Measurements from ENCODE around the gene KIRREL1.

Gene KIRREL1

DNA sequence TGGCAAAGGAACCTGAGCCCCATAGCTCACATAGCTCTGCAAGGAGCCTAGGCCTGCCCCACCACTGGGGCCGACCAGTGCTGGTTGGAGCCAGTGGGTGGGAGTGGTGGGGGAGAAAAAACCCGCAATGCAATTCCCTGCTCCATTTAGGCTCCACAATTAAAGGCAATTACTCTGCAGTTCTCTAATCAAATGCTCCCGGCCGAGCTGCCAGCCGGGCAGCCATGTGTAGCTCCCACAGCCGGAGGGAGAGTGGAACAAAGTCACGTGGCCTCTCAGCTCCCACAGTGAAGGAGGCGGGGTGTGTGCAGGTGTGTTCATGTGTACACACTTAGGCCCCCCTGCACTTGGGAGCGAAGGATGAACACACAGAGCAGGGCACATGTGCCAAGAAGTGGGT, 81.6 kb downstream of the KIRREL1 start:
- DNase-seq (ENCODE audit: low spot score): no peak

DNA sequence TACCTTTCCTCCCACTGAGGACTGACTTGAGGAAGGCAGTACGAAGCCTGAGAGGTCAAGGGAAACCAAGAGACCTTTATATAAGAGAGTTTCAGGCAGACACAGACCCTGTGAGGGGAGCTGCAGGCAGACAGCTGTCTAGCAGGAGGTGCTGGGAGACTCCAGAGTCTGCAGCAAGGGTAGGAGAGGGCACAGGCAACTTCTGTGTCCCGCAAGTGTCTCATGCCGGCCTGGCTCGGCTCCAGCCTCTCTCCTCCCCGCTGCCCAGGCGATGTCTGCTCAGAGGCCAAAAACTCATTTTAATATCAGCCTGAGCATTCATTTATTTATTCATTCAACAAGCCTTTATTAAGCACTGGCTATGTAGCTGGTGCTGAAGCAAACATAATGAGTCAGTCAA, 83.0 kb downstream of the KIRREL1 start:
- no peak for DNase-seq (ENCODE audit: low spot score)

DNA sequence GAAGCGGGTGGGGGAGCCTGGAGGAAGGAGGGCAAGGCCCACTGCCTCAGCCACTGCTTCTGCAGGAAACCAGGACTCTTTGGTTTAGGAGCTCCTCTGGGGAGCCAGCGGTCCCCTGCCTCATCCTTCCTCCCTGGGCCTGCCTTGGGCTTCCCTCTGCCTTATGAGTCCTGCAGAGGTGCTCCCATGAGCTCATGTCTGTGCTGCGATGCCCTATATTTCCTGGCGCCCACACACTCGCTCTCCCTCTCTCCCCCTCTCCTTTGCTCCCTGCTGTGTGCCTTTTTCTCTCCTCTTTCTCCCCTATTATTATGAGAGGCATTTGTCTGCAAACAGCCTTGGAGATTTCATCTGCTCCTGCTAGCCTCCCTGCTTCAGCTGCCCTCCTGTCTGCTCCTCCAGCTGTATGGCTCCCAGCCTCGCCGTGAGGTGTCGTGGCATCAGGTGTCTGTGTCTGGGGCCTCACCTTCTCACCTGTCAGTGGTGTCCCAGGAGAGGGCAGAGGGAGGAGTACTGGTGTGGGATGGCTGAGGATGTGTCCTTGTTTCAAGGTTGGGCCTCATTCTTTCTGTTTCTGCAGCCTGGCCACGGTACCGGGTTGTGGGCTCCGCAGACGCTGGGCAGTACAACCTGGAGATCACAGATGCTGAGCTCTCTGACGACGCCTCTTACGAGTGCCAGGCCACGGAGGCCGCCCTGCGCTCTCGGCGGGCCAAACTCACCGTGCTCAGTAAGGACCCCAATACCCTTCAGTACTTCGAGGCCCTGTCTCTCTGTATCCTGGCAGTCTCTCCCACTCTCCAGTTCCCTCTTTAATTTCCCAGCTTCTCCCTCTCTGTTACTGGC, 84.2 kb downstream of the KIRREL1 start:
- DNase-seq (ENCODE audit: low spot score): no peak

DNA sequence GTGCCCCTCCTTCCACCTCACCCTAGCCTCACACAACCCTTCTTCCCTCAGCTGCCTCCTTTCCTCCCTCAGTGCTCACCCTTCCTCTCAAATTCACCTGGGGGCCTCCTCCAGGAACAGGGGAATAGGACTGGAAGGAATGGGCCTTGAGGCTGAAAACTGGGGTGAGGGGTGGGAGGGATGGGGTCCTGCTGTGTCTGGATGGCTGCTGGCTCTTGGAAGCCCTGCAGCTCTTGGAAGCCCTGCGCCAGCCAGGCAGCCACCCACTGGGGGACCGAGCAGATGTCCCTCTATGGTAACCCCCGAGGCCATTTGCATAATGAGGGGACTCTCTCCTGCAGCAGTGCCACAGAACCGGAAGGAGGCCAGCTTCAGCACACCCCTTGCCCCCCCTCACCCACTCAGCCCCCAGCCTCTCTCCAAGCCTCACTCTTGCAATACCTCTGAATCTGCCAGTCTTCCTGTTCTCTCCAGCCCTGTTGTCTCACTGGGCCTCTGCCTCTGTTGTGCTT, 85.2 kb downstream of the KIRREL1 start:
- DNase-seq (ENCODE audit: low spot score): no peak

DNA sequence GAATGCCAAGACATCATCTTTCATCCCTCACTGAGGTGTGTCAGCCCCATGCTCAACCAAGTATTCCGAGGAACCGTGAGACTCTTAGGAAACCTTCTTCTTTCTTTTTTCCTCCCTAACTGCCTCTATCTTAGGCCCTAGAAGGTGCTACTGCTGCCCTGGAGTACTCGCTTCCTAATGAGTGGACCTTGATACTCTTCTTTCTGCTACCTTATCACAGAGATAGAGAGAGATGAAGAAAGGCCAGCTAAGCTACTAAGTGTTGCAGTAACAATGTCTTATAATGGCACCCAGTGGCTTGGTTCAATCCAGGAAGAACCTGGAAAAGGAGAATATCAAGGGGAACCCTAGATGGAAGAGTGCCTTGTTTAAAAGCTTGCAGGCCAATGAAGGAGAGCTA, 86.6 kb downstream of the KIRREL1 start:
- DNase-seq (ENCODE audit: low spot score): no peak

DNA sequence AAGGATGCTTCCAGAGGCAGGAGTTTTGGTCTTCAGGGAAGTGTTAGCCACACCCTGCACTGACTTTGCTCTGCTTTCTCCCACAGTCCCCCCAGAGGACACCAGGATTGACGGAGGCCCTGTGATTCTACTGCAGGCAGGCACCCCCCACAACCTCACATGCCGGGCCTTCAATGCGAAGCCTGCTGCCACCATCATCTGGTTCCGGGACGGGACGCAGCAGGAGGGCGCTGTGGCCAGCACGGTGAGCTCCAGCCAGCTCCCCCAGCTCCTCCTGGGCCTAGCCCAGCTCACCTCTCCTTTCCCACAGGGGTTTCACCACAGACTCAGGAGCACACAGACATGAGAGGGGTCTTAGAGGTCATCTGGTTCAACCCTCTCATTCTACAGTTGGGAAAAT, 90.9 kb downstream of the KIRREL1 start:
- no peak for DNase-seq (ENCODE audit: low spot score)

DNA sequence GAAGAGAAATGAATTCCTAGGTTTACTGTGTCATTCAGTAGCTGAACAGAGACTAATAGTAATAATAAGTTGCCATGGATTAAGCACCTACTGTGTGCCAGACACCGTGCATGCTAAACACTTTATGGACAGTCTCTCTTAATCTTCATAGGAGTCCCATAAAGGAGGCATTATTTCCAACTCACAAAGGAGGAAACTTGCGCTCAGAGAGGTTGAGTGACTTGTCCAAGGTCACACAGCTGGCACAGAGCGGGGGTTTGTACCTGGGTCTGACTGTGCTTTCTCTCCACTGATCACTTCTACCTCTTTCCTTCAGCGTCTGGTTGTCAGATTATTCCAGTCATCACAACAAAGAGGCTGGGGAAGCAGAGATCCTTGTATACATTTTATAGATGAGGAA, 91.3 kb downstream of the KIRREL1 start:
- DNase-seq (ENCODE audit: low spot score): no peak

DNA sequence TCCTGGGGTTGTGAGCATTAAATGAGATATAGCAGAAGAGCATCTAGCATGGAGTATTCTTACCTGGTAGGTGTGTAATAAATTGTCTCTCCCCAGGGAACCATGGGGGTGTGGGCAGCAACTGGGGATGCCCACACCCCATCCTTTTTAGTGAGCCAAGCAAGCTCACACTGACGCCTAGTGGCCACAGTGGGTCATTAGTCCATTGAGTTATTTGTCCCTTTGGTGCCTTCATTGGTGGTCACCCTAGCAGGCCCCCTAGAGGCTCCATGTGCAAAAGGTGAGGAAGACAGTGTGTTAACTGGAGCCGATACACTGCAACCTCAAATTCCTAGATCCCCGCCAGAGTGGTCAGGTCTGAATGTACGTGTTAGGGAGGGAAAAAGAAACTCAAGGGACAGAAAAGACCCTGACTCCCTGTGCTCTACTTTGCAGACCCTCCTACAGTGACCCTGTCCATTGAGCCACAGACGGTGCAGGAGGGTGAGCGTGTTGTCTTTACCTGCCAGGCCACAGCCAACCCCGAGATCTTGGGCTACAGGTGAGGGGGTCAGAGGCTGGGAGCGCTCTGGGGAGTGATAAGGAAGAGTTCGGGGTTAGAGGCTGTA, 94.0 kb downstream of the KIRREL1 start:
- DNase-seq (ENCODE audit: low spot score): peak; percentile 54

DNA sequence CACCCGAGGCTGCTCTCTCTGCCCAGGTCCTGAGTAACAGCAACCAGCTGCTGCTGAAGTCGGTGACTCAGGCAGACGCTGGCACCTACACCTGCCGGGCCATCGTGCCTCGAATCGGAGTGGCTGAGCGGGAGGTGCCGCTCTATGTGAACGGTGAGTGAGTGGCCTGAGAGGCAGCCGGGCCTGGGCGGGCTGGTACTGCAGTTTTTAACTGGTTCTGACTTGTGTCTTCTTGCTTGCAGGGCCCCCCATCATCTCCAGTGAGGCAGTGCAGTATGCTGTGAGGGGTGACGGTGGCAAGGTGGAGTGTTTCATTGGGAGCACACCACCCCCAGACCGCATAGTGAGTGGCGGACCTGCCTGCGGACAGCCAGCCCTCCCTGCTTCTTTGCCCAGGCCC, 96.0 kb downstream of the KIRREL1 start:
- DNase-seq (ENCODE audit: low spot score): no peak

DNA sequence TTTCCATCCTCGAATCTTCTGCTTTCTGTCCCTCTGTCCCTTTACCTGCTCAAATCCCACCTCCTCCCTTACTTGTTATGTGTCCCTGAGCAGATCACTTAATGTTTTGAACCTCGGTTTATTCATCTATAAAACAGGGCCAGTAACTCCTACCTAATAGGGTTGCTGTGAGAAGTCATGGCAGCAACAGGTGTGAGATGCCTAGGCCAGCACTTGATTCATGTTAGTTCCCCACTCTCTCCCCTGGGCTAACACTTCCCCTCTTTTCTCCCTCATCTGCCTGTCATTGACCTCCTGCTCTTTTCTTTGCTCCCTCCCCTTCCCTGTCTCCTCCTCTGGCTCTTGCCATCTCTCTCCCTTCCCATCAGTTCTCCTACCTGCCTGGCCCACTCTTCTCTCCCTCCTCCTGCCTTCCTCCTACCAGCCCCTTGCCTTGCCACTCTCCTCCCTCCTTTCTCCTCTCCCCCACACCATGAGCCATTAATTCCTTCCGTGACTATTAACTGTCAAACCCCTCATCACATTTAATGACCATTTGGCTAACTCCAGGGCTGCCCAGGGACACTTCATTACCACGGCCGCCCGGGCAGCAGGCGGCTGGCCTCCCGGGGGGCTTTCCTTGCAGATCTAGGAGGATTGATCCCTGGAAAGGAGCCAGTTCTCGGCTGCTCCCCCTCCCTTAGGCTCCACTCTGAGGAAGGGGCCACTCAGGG, 96.6 kb downstream of the KIRREL1 start:
- DNase-seq (ENCODE audit: low spot score): no peak

DNA sequence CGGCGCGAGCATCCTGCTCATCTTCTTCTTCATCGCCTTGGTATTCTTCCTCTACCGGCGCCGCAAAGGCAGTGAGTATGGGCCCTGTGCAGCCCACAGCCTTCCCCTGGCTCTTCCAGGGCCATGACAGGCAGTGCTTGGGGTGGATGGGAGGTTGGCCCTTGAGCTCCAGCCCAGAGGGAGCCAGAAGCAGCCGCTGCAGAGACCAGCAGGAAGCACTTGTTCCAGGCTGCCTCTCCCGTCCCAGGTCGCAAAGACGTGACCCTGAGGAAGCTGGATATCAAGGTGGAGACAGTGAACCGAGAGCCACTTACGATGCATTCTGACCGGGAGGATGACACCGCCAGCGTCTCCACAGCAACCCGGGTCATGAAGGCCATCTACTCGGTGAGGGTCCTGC, 99.9 kb downstream of the KIRREL1 start:
- no peak for DNase-seq (ENCODE audit: low spot score)

DNA sequence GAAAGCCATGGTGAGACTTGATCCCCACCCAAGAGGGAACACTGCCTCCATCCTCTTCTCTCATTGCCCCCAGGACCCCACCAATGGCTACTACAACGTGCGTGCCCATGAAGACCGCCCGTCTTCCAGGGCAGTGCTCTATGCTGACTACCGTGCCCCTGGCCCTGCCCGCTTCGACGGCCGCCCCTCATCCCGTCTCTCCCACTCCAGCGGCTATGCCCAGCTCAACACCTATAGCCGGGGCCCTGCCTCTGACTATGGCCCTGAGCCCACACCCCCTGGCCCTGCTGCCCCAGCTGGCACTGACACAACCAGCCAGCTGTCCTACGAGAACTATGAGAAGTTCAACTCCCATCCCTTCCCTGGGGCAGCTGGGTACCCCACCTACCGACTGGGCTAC, 101.1 kb downstream of the KIRREL1 start:
- no peak for DNase-seq (ENCODE audit: low spot score)

DNA sequence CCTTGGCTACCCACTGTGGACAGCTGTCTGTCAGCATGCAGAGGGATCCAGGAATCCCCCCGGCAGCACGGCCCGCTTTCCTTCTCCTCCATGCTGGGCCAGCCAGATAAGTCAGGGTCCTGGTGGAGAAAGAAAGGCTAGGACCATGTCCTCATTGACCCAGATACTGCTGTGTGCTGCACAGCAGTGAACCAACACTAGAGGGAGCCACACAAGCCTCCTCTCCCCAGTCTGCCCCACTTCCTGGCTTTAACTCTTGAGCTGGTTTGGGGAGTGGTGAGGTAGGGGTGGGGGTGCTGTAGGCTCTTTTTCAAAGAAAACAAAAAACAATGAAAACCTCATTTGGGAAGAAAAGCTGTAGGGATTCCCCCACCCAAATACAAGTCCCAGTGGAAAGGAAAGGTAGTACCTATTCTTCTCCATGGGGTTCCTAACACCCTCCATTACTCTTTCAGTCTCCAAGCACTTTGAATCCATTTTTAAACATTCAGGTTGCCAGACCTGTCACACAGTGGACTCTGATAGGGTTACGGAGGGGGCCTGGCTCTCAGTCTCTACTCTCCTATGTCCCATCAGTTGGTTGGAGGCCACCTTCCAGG, 102.4 kb downstream of the KIRREL1 start:
- peak; percentile 15 for DNase-seq (ENCODE audit: low spot score)

DNA sequence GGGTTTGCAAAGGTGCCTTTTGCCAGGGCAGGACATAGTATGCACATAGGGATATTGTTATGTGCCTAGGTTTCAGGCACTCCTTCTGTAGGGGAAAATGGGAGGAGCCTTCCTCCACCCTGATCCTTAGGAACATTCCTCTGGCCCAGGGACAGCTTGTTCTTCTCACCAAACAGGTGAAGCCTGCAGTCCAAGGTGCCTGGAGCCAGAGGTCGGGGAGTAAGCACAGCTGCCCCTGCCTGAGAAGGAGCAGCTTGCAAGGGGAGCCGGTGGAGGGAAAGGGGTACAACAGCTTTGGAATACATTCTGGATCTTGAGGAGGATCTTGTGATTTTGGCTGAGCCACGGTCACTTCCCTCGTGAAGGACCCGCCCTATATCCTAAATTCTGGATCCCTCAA, 104.8 kb downstream of the KIRREL1 start:
- DNase-seq (ENCODE audit: low spot score): no peak

DNA sequence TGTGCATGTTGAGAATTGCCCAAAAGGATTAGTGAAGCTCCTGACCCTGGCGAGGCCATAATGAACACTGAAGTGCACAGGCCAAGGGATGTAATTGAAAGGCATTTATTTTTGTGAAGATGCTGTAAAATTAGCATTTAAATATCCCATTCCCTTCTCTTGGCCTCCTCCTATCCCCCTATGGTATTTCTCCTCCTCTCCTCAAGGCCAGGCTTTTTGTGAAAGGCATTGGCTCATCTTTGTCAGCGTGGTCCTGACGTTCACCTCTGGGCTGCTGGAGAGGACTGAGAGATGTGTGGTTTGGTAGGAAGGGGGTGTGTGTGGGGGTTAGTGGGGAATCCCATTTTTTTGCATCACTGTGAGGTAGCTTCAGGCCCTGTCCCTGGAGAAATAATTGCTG, 105.7 kb downstream of the KIRREL1 start:
- no peak for DNase-seq (ENCODE audit: low spot score)

DNA sequence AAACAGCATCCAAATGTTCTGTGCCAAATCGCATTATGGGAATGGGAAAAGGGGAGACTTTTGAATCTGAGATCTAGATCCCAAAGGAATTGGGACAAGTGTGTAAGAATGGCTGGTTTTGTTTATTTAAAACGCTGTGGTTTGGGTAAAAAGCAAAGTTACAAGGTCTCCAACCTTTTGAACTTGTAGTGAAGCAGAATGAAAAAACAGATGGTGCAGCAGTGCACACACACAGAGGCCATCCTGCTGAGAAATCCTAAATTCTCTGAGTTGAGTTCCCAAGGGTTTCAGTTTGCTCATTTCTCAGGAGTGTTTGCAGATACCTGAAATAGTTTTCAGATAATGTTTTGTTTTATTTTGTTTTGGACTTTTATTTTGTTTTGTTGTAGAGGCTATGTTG, 107.1 kb downstream of the KIRREL1 start:
- DNase-seq (ENCODE audit: low spot score): no peak

DNA sequence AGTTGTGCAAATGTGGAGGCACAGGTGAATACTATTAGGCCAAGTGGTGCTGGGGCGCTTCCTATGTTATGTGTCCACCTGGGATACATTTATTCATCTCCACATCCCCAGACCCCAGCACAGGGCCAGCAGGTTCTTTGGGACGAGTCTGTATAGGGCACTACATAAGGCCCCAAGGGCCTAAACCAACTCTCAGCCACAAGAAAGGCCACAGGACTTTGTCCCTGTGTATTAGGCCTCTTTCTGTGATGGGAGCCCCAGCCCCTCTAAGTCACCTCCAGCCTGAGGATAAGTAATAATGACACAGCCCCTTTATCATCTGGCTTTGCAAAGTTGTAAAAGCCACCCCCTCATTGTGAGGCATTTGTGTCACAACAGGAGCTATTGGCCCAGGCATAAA, 108.0 kb downstream of the KIRREL1 start:
- DNase-seq (ENCODE audit: low spot score): no peak

DNA sequence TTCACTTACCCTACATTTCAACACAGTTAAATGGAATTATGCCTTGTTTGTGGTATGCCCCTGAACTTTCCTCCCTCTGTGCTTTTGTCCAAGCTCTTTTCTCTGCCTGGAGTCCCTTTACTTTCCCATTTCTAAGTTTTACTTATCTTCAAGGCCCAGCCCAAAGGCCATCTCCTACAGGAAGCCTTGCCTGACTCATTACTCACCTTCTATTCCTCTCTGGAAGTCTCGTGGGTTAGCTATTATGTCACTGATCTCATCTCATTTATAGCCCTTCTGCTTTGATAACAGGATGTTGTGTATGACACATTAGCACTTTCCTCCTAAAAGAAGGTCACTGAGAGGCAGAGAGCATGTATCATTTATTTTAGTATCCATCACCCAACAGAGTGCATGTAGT, 108.5 kb downstream of the KIRREL1 start:
- no peak for DNase-seq (ENCODE audit: low spot score)

DNA sequence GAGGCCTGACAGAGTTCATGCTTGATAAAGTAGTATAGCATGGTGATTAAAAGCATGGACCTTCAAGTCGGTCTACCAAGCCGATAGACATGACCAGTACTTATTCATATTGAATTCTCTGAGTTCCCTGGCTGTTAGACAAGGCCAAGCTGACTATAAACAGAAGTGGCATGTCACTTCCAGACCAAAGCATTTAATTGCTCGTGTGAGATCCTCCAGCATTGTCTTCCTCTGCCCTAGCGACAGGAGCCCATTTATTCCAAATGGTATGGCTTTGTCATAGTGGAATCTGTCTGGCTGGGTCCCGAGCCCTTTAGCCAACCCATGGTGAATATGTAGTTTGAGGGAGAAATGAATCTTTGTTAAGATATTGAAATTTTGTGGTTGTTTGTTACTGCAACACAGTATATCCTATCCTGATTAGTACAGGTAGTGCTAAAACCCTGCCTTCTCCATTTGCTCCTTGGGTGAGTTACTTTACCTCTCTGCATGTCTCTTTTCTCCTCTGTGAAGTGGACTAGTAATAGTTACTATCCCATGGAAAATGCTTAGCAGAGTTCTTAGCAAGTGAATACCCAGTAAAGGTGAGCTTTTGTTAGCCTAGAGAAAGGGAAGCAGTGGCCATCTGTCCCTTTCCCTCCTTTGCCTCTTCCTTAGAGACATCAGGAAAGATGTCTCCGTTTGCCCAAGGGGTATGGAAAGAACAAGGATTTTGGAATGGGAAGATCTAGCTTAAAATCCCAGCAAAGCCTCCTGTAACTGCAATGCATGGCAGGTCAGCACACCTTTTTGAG, 109.6 kb downstream of the KIRREL1 start:
- DNase-seq (ENCODE audit: low spot score): no peak

DNA sequence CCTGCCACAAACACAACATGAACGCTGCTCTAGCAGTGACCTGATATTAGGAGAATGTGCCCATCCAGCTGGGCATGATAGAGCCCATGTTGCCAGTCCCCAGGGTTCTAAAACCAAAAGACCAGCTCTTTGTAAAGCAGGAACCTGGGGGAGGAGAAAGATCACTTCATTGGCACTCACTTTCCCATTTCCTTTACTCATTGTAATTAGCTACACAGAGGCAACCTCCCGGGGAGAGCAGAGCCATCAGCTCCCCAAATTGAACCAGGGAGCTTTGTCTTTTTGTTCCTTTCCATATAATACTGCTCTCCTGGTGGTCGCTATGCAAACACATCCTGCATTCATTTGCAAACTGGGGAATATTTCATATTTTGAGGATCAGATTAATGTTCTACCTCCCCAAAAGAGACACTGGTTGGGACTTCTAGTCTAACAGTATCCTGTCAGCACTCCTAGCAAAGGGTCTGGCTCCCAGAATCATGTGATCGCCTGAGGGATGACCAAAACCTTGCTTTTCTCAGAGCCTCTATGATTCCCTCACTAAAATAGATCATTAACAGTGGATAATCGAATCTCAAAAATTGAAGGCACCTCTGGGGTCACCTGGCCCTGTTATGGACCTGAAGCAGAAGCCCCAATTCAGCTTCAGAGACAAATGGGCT, 110.5 kb downstream of the KIRREL1 start:
- no peak for DNase-seq (ENCODE audit: low spot score)

DNA sequence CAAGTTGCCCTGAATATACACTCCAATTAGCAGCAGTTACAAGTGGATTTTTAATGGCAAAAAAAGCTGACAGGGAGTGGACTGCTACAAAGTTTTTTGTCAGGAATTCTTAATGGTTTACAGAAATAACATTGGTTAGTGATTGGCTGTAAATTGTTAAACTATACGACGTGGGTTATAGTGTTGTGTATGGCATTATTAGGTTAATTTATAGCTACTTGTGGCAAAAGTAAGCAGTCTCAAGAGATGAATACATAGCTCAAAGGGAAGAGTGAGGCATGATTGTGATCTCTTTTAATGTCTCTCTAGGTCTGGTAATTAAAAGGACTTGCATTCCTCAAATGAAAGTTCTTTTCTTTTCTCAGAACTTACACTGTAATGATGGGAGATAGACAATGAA, 111.4 kb downstream of the KIRREL1 start:
- DNase-seq (ENCODE audit: low spot score): no peak
